HepG2 (cell line): ENCODE measurements around the gene RTCA. TPM values are rescaled to one million over a fixed set of nuclear protein-coding genes. Genes with fewer than 3 reads are reported as not detected.

Experiments used
- AGO1 ChIP-seq: fragments of 200-400 bp; formaldehyde crosslinking; IDR thresholded peaks from 2 replicates; pipeline ENCODE4 v1.6.1; 2017; ENCODE audit warnings: mild to moderate bottlenecking, low read depth, low read length, moderate library complexity; ENCODE audit not compliant: poor library complexity, severe bottlenecking
- NR3C1 ChIP-seq: sonication (generic); formaldehyde crosslinking; IDR thresholded peaks from 2 replicates; pipeline ENCODE4 v1.4.0; 2020; ENCODE audit warnings: missing genetic modification reagents
- POLR2AphosphoS5 ChIP-seq: IDR thresholded peaks from 2 replicates; pipeline ENCODE4 v1.6.1; 2012; ENCODE audit warnings: low read depth, low read length
- PRMT3 ChIP-seq: sonication (generic); formaldehyde crosslinking; IDR thresholded peaks from 2 replicates; pipeline ENCODE4 v1.8.1; 2022; ENCODE audit warnings: low read depth, mild to moderate bottlenecking, moderate library complexity, missing genetic modification reagents, borderline replicate concordance
- SKI ChIP-seq: fragments of 450-650 bp; IDR thresholded peaks from one replicate; pipeline ENCODE4 v1.6.1; 2018; ENCODE audit warnings: mild to moderate bottlenecking; ENCODE audit not compliant: partially characterized antibody
- SOX13 ChIP-seq, 3 experiments: fragments of 450-650 bp in 1 of 3; sonication (generic) in 1 of 3; formaldehyde crosslinking in 1 of 3; IDR thresholded peaks in 2 of 3; conservative IDR thresholded peaks in 1 of 3; 2 replicates each; pipeline versions ENCODE4 v1.5.0 to v1.6.1; 2016 to 2020; ENCODE audit warnings: antibody characterized with exemption in 1 of 3, mild to moderate bottlenecking in 1 of 3, missing compliant biosample characterization in 1 of 3, missing genetic modification reagents in 1 of 3, moderate library complexity in 1 of 3
- SP140L ChIP-seq: sonication (generic); formaldehyde crosslinking; IDR thresholded peaks from 2 replicates; pipeline ENCODE4 v1.4.0; 2020; ENCODE audit warnings: missing genetic modification reagents, borderline replicate concordance
- TBL1XR1 ChIP-seq: fragments of 150-350 bp; IDR thresholded peaks from 2 replicates; pipeline ENCODE4 v1.6.1; 2014; ENCODE audit warnings: borderline replicate concordance, low read length; ENCODE audit not compliant: partially characterized antibody
- XRCC5 ChIP-seq: fragments of 200-400 bp; formaldehyde crosslinking; optimal IDR thresholded peaks from 2 replicates; pipeline ENCODE3; 2017; ENCODE audit warnings: mild to moderate bottlenecking, low read length
- ZBTB8A ChIP-seq: sonication (generic); formaldehyde crosslinking; IDR thresholded peaks from 2 replicates; pipeline ENCODE4 v1.4.0; 2020; ENCODE audit warnings: mild to moderate bottlenecking, low read depth, missing genetic modification reagents, borderline replicate concordance
- ZNF225 ChIP-seq: sonication (generic); formaldehyde crosslinking; IDR thresholded peaks from 2 replicates; pipeline ENCODE4 v1.4.0; 2020; ENCODE audit warnings: mild to moderate bottlenecking, missing genetic modification reagents
- ZNF34 ChIP-seq: sonication (generic); formaldehyde crosslinking; IDR thresholded peaks from 2 replicates; pipeline ENCODE4 v1.4.0; 2020; ENCODE audit warnings: mild to moderate bottlenecking, missing genetic modification reagents, borderline replicate concordance
- ZNF367 ChIP-seq: sonication (generic); formaldehyde crosslinking; IDR thresholded peaks from 2 replicates; pipeline ENCODE4 v1.4.0; 2020; ENCODE audit warnings: missing genetic modification reagents, borderline replicate concordance
- ZNF614 ChIP-seq: IDR thresholded peaks from 2 replicates; pipeline ENCODE4 v1.6.1; 2018; ENCODE audit warnings: missing biosample characterization, missing genetic modification reagents, inconsistent platforms, borderline replicate concordance
- ZNF639 ChIP-seq: conservative IDR thresholded peaks from 2 replicates; pipeline ENCODE4 v1.6.1; 2018; ENCODE audit warnings: missing genetic modification reagents
- ZNF746 ChIP-seq: sonication (generic); formaldehyde crosslinking; IDR thresholded peaks from 2 replicates; pipeline ENCODE4 v1.8.0; 2022; ENCODE audit warnings: mild to moderate bottlenecking, missing genetic modification reagents
- ZNF790 ChIP-seq: sonication (generic); formaldehyde crosslinking; IDR thresholded peaks from 2 replicates; pipeline ENCODE4 v1.8.0; 2022; ENCODE audit warnings: missing genetic modification reagents, mild to moderate bottlenecking, borderline replicate concordance
- polyA plus RNA-seq, 8 experiments: library from polyadenylated mRNA; depleted of rRNA in 3 of 8; stranded (reverse) in 7 of 8; unstranded in 1 of 8; fragments of >200 nt; fragmentation: Illumina TruSeq in 4 of 8; extraction: Trizol in 4 of 8; gene quantifications; 2 replicates each; pipeline versions ENCODE4 v1.2.1 to v1.2.3, GENCODE V29; 2011 to 2016; ENCODE audit warnings: low read depth in 4 of 8, missing spikeins in 1 of 8, mixed read lengths in 1 of 8; ENCODE audit not compliant: insufficient read depth in 1 of 8
- total RNA-seq, 5 experiments: library from RNA; depleted of rRNA; stranded (reverse); fragments of >200 nt; fragmentation: Illumina TruSeq; extraction: Trizol; gene quantifications; 2 replicates each; pipeline ENCODE4 v1.2.3, GENCODE V29; 2016; ENCODE audit warnings: low read depth in 1 of 5
- TF ChIP-seq, protein P1 (sequence below): sonication (generic); formaldehyde crosslinking; IDR thresholded peaks from 2 replicates; pipeline ENCODE4 v1.8.1; 2023; ENCODE audit warnings: mild to moderate bottlenecking, missing genetic modification reagents, borderline replicate concordance
- TF ChIP-seq, protein P2 (sequence below): sonication (generic); formaldehyde crosslinking; IDR thresholded peaks from 2 replicates; pipeline ENCODE4 v1.4.0; 2020; ENCODE audit warnings: missing genetic modification reagents, borderline replicate concordance
- TF ChIP-seq, protein P3 (sequence below): sonication (generic); formaldehyde crosslinking; conservative IDR thresholded peaks from 2 replicates; pipeline ENCODE4 v1.8.0; 2022; ENCODE audit warnings: mild to moderate bottlenecking, moderate library complexity, missing genetic modification reagents
- TF ChIP-seq, protein P4 (sequence below): sonication (generic); formaldehyde crosslinking; IDR thresholded peaks from 2 replicates; pipeline ENCODE4 v1.4.0; 2020; ENCODE audit warnings: missing genetic modification reagents, mild to moderate bottlenecking, borderline replicate concordance

RTCA gene
- total and polyA plus RNA-seq, 2 of the 13 experiments (the other 11 are each of a cell fraction or from before 2014, with no cell fraction given), result 22.7 to 31.0 TPM

DNA sequence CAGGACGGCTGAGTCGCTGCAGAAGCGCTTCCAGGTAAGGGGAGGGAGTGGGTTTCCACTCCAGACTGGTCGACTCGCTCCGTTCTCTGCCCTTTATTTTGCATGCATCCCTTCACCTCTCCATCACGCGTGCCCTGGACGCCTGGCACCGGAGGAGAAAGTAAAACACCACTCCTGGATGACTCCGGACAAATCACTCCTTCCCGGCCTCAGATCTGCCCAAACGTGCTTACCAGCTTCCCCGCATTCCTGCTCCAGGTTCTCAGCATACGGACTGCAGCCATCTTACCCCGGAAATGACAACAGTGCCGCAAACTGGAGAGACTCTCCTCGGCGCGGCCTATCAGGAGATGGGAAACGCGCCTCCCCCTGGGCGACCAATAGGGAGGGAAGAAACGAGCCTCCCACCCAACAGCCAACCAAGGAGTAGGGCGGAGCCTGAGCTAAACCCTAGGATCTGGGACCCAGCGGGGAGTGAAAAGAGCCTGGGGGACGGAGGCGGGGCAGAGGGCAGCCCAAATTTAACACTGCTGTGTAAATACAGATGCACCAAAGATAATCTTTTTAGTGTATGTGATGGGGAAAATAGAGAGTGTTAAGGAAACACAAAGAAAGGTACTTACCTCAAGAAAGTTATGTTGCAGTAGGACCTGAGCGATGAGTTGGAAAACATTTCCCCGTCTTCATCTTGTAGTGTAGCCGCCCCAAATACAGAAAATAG lies 16.3 kb upstream of the RTCA start, which contains the start of gene DBT (continued):
- TF ChIP-seq, protein P1, sequence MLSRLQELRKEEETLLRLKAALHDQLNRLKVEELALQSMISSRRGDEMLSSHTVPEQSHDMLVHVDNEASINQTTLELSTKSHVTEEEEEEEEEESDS (CRISPR knock-in tag), result 0 out of 2 replicates have a peak, but pooled peaks have one; percentile 51
- TF ChIP-seq SP140L (CRISPR knock-in tag) (no peak), SOX13 (IDR thresholded peaks at IDR 0.05) (no peak), SOX13 (CRISPR knock-in tag; conservative IDR thresholded peaks at IDR 0.05 in 1 of 2, IDR thresholded peaks at IDR 0.05 in 1 of 2) (no peak), ZNF790 (no peak), ZNF614 (CRISPR knock-in tag) (peak; percentile 59; the same call in 1 of the 2 replicates), ZNF225 (peak; percentile 50; the same call in 1 of the 2 replicates), ZNF367 (CRISPR knock-in tag) (no peak), POLR2AphosphoS5 (peak; percentile 99), ZNF34 (no peak), PRMT3 (CRISPR knock-in tag) (no peak), AGO1 (no peak), TBL1XR1 (no peak), NR3C1 (CRISPR knock-in tag) (no peak), ZBTB8A (CRISPR knock-in tag) (no peak), ZNF639 (0 out of 2 replicates have a peak, but pooled peaks have one; percentile 55), ZNF746 (no peak), XRCC5 (peak; percentile 50), SKI (no peak)
- TF ChIP-seq, protein P2, sequence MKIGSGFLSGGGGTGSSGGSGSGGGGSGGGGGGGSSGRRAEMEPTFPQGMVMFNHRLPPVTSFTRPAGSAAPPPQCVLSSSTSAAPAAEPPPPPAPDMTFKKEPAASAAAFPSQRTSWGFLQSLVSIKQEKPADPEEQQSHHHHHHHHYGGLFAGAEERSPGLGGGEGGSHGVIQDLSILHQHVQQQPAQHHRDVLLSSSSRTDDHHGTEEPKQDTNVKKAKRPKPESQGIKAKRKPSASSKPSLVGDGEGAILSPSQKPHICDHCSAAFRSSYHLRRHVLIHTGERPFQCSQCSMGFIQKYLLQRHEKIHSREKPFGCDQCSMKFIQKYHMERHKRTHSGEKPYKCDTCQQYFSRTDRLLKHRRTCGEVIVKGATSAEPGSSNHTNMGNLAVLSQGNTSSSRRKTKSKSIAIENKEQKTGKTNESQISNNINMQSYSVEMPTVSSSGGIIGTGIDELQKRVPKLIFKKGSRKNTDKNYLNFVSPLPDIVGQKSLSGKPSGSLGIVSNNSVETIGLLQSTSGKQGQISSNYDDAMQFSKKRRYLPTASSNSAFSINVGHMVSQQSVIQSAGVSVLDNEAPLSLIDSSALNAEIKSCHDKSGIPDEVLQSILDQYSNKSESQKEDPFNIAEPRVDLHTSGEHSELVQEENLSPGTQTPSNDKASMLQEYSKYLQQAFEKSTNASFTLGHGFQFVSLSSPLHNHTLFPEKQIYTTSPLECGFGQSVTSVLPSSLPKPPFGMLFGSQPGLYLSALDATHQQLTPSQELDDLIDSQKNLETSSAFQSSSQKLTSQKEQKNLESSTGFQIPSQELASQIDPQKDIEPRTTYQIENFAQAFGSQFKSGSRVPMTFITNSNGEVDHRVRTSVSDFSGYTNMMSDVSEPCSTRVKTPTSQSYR (CRISPR knock-in tag), result no peak
- TF ChIP-seq, protein P3, sequence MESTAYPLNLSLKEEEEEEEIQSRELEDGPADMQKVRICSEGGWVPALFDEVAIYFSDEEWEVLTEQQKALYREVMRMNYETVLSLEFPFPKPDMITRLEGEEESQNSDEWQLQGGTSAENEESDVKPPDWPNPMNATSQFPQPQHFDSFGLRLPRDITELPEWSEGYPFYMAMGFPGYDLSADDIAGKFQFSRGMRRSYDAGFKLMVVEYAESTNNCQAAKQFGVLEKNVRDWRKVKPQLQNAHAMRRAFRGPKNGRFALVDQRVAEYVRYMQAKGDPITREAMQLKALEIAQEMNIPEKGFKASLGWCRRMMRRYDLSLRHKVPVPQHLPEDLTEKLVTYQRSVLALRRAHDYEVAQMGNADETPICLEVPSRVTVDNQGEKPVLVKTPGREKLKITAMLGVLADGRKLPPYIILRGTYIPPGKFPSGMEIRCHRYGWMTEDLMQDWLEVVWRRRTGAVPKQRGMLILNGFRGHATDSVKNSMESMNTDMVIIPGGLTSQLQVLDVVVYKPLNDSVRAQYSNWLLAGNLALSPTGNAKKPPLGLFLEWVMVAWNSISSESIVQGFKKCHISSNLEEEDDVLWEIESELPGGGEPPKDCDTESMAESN (CRISPR knock-in tag), result no peak
- TF ChIP-seq, protein P4, sequence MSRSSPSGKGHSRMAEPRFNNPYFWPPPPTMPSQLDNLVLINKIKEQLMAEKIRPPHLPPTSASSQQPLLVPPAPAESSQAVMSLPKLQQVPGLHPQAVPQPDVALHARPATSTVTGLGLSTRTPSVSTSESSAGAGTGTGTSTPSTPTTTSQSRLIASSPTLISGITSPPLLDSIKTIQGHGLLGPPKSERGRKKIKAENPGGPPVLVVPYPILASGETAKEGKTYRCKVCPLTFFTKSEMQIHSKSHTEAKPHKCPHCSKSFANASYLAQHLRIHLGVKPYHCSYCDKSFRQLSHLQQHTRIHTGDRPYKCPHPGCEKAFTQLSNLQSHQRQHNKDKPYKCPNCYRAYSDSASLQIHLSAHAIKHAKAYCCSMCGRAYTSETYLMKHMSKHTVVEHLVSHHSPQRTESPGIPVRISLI (CRISPR knock-in tag), result peak; percentile 17; the same call in 1 of the 2 replicates
